Measurements from ENCODE around the gene DCST1.

DCST1 gene

DNA sequence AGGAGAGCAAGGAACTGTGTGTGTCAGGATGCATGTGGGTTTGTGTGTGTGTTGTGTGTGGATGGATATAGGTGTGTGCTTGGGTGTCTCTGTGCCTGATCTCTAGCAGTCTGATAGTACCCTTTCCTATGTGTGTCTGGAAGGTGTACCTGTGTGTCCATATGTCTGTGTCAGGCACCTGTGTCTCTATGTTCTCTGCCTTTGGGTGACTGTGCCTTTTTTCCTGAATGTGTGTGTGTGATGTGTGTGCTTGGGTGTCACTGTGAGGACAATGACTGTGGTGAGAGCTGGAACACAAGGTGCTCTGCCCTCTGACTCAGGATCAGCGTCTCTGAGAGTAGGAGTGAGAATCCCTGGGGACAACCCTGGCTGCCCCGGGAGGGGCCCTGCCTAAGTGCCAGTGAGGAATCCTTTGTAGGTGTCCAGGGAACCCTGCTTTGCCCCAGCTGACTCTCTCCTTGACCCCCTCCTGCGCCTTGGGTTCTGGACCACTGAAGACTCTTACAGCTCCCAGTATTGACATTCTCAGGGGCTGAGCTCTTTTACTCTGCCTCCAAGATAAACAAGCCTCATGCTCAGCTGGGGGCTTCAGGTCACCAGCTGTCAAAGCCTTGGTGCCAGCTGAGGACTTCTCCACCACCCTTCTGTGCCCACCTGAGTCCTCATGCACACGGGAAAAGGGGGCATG, 44.3 kb downstream of the DCST1 start:
- no peak for DNase-seq

- DNase-seq: peak; percentile 62
These were observed 45.0 kb downstream of the DCST1 start, which contains the start of gene EFNA3 for GRCh38 chr1:155078469-155079209. TSS of gene EFNA3 (plus strand) at chr1:155078837. CDS start at chr1:155078942, 105 bp downstream.

DNA sequence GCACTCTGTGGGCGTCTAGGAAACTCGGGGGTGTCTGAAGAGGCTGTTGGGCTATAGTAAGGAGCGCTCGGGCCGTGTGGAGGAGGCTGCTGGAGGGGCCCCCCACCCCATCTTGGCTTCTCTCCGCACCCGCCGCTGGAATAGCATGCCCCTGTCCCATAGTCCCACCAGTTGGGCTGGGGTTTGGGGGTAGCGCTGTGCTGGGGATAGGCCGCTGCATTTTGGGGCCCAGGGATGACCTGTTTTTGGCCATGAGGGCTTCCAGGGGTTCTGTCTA, 45.5 kb downstream of the DCST1 start:
- DNase-seq: no peak

GRCh38 chr1:155079487-155080311, 46.1 kb downstream of the DCST1 start:
- DNase-seq: no peak

- peak; percentile 32 for DNase-seq
These were observed 46.9 kb downstream of the DCST1 start for GRCh38 chr1:155080312-155081228.

DNA sequence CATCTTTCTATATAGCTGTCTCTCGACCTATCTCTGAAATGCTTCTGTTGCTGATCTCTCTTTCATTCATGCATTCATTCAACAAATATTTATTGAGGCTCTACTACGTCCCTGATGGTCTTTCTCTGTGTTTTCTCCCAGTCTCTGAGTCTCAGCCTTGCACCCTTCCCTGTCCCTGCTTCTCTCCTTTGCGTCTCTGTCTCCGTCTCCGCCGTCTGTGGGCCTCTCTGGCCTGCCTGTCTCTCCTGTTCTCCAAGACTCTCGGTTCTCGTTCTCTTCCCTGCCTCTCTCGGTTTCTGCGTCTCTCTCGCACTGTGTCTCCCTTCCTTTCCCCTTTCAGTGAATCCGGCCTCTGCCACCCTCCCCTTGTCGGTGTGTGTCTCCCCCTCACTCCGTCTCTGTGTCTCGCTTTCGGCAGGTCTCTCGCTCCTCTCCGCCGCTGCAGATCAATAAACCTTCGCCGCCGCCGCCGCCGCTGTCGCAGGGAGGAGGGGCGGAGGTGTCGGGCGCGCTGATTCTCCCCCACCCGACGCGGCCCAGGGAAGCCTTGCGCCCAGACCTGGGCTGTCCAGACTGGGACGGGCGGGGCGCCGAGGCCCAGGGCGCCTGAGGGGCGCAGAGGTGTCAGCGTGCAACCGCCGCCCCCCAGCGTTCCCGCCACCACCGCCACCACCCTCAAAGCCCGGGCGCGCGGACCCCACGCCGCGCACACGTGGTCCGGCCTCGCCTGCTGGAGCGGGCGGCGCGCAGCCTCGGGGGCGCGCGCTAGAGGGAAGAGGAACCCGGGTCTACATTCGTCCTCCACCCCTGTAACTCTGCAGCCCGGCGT, 48.1 kb downstream of the DCST1 start:
- DNase-seq: no peak

- DNase-seq: no peak
These were observed 48.9 kb downstream of the DCST1 start for GRCh38 chr1:155082301-155083051.

GRCh38 chr1:155083052-155083541, 49.5 kb downstream of the DCST1 start:
- no peak for DNase-seq

- DNase-seq: peak; percentile 26
These were observed 50.5 kb downstream of the DCST1 start for GRCh38 chr1:155083865-155084721.

GRCh38 chr1:155084722-155085503, 51.3 kb downstream of the DCST1 start:
- DNase-seq: peak; percentile 94

GRCh38 chr1:155085504-155086127, 52.0 kb downstream of the DCST1 start:
- DNase-seq: no peak

DNA sequence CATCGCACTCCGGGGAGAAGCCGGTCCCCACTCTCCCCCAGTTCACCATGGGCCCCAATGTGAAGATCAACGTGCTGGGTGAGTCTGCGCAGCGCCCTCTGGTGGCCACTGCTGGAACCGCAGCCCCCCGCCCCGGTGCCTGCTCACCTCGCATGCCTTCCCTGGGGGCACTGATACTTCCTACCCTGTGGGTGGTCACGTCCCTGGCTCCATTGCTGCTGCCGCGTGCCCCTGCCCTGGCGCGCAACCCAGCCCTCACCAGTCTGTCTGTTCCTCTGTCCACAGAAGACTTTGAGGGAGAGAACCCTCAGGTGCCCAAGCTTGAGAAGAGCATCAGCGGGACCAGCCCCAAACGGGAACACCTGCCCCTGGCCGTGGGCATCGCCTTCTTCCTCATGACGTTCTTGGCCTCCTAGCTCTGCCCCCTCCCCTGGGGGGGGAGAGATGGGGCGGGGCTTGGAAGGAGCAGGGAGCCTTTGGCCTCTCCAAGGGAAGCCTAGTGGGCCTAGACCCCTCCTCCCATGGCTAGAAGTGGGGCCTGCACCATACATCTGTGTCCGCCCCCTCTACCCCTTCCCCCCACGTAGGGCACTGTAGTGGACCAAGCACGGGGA, 52.6 kb downstream of the DCST1 start:
- DNase-seq: peak; percentile 55

DNA sequence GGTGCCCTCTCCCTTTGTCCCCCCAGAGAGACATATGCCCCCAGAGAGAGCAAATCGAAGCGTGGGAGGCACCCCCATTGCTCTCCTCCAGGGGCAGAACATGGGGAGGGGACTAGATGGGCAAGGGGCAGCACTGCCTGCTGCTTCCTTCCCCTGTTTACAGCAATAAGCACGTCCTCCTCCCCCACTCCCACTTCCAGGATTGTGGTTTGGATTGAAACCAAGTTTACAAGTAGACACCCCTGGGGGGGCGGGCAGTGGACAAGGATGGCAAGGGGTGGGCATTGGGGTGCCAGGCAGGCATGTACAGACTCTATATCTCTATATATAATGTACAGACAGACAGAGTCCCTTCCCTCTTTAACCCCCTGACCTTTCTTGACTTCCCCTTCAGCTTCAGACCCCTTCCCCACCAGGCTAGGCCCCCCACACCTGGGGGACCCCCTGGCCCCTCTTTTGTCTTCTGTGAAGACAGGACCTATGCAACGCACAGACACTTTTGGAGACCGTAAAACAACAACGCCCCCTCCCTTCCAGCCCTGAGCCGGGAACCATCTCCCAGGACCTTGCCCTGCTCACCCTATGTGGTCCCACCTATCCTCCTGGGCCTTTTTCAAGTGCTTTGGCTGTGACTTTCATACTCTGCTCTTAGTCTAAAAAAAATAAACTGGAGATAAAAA, 53.4 kb downstream of the DCST1 start:
- no peak for DNase-seq

GRCh38 chr1:155091071-155092051, 57.7 kb downstream of the DCST1 start:
- DNase-seq: peak; percentile 68

DNA sequence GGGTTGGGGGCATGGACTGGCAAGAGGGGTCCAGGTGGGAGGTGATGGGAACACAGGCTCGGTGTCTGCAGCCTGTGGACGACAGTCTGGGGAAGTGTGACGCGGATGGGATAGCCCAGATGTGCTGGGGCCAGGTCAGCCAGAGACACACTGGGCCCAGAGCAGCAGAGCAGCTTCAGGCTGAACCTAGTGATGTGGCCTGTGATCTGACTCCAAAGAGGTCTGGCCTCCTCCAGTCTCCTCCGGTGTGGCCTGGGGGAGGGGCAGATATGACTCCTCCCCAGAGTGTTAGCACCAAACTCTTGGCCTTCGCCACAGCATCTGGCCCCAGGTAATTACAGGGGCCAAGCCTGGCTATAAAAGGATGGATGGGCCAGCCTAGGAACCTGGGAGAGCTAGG, 58.5 kb downstream of the DCST1 start:
- no peak for DNase-seq

DNA sequence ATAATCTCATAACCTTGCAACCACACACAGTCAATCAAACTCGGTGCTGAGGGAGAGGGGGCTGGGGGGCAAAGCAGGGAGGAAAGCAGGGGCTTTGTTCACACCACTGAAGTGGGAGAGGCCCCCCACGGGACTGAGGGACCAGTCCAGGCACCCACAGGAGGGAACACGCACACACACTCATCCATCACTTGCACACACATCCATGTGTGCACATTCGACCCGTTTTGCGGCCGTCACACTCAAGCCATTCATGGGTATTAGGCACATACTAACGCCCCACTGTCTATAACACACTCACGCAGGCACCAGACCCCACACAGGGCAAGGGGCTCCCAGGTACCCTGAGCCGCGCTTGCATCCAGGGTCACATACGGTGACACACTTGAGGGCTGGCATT, 59.0 kb downstream of the DCST1 start:
- no peak for DNase-seq
